ENCODE data around the gene RMP24.
"Not testable (repeated sequence)": the region's sequence is repeated elsewhere in the genome, so short reads cannot be mapped to it uniquely, and the experiment has no call there.

RMP24 gene

DNA sequence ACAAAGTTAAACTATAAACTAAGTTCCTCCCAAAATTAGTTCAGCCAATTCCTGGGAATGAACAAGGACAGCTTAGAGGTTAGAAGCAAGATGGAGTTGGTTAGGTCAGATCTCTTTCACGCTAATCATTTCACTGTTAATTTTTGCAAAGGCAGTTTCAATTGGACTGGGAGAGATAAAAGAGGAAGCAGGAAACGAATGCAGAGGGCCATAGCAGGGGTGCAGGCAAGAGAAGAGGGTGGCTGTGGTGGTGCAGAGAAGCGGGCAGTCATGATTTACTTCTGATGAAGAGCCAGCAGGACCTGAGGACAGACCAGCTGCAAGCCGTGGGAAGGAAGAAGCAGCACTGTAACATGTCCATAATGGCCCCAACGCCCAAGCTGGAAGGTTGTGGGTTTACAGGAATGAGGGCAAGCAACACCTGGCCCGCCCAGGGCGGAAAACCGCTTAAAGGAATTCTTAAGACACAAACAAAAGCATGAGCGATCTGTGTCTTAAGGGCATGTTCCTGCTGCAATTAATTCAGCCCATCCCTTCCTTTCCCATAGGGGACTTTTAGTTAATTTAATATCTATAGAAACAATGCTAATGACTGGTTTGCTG is 4.1 kb upstream of the RMP24 start:
- no peak for FAIRE-seq

DNA sequence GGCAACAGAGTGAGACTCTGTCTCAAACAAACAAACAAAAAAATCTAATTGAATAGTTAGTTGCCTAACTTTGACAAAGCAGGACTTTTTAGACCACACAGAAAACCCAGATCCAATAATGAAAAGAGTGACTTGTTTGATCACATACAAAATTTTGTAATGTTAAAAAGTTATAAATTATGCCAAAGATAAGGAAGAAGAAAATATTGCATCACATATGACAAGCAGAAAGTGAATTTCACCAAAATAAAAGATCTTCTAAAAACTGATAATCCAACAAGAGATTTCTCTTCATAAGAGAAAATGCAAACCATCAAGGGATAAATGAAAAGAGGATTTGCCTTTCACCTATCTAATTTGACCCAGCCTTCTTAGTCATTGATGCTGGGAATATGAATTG is 2.8 kb upstream of the RMP24 start:
- FAIRE-seq, result no peak

DNA sequence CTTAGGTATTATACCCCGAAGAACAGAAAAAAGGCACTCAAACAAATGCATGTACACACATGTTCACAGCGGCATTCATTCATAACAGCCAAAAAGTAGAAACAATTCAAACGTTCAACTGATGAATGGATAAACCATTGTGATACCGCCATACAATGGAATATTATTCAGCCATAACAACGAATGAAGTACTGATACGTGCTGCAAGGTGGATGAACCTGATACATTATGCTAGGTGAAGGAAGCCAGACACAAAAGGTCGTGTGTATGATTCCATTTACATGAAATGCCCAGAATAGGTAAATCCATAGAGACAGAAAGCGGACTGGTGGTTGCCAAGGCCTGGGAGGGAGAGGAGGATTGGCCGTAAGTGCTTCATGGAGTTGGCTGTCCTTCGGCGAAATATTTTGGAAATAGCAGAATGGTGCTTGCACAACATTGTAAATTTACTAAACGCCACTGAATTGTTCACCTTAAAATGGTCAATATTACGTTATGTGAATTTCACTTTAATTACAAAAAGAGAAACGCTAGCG is 750 bp upstream of the RMP24 start:
- no peak for FAIRE-seq

DNA sequence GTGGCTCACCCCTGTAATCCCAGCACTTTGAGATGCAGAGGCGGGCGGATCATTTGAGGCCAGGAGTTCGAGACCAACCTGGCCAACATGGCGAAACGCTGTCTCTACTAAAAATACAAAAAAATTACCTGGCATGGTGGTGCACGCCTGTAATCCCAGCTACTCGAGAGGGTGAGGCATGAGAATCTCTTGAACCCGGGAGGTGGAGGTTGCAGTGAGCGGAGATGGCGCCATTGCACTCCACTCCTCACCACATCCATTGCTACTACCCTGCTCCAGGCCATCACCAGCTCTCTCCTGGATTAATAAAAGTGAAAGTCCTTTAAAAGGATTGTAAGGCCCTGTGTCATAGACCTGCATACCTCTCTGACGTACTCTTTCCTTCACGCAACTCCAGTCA is 1.2 kb downstream of the RMP24 start:
- FAIRE-seq, result no peak

DNA sequence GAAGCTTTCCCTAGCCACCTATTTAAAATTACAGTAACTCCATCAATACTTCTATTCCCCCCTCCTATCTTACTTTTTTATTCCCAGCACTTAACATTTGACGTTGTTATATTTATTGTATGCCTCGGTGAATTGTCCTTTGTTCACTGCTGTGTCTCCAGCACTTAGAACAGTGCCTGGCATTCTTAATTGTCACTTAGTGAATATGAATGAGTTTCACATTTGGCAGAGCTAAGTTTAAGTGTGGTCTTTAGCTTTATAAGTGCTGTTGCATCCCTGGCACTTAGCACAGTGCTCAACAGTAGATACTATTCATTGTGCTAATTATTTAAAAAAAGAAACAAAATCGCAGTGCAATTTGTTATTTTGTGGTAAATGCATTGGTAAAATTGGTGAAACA is 1.7 kb downstream of the RMP24 start:
- no peak for FAIRE-seq

DNA sequence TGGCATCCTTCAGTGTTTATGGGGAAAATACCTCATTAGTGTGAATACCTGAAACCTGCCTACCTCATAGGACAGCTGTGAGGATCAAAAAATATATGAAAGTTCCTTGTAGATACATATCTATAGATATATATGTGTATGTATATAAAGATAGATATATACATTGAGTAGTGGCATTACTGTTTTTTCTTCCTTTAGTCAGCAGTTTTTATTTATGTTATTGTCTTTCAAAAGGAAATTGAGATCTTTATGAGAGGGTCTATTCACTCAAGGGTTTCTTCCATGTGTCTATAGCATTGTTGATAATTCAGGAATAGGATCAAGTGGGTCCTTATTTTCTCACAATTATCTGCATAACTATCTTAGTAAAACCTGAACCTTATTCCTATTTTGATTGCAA is 6.6 kb downstream of the RMP24 start:
- no peak for FAIRE-seq

DNA sequence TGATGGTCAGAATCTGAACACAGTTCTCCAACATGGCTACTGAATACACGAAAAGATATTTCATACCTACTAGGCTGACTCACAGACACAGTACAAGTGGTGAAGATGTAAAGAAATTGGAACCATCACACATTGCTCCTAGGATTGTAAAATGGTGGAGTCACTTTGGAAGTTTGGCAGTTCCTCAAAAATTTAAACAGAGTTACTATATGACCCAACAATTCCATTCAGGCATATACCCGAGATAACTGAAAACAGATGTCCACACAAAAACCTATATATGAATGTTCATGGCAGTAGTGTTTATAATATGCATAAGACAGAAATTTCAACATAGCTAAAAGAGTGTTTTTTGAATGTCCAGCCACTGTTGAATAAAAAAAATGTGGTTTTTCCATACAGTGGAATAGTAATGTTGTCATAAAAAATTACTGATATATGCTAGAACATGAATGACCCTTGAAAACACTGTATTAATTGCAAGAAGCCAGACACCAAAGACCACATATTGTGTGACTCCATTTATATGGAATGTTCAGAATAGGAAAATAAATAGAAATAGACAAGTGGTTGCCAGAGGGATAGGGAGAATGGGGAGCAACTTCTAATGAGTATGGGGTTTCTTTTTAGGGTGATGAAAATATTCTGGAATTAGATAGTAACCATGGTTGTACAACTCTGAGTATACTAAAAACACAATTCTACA is 10.1 kb downstream of the RMP24 start:
- no peak for FAIRE-seq

DNA sequence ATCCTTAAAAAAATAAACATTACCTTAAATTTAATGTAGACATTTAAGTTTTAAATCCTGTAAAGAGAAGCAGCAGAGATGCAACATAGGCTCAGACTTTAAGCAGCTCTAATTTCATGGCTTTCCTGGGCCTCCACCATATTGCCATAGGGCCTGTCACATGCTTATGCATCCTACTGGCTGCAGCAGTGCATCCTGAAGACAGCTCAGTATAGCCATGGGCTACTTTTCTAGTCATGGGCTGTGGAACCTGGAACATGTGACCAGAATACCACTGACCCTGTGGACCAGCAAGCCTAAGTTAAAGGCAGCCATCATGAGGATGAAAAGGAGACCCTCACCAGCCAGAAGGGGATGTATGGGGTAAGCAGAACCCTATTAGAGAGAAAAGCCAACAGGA is 10.7 kb downstream of the RMP24 start:
- no peak for FAIRE-seq

DNA sequence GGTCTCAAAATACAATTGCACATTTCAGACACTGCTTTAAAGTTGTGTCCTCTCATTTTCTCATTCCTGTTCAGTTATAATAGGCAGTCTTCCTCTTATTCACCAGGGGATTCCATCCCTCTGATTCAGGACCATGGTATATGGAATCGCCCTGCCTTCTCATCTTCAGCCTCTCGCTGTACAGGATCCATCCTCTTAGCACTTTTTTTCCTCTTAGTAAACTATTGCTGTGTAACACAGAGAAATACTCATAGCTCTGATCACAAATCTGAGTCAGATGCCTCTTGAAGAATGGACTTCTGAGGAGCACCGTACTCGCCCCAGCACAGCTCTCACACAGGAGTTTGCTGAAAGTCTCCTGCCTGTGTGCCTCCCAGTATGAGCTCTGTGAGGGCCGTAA is 11.3 kb downstream of the RMP24 start:
- no peak for FAIRE-seq

DNA sequence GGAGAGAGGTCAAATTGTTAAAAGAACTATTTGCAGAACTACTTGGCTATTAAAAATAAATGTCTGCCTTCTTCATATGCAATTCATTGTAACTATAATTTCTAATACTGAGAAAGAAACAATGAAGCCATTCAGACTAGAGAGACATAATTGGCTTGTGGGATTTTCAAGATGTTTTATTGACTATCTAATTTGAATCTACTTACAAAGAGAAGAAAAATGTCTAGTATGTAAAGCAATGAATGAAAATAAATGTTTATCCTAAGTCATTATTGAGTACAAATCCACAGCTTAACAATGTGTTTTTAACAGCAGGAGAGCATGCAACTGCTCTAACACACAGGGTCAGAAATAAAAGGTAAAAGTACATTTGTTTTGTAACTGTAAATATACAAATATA is 19.2 kb downstream of the RMP24 start:
- no peak for FAIRE-seq

DNA sequence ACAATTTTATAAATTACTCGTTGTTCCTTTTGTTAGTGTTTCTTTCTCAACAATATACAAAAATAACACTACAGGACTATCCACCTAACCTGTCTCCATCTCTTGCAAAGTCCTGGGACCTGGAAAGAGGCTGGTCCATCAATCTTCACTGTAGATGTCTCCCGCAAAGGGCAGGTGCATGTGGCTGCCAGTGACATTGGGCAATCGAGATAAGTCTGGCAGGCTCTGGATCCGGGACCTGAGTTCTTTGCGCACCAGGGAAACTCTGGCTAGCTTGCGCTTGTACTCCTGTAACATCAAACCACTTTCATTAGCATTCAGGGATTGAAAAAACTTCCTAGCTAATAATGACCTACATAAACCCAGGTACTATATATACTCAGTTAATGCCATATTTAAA is 20.5 kb downstream of the RMP24 start:
- no peak for FAIRE-seq

DNA sequence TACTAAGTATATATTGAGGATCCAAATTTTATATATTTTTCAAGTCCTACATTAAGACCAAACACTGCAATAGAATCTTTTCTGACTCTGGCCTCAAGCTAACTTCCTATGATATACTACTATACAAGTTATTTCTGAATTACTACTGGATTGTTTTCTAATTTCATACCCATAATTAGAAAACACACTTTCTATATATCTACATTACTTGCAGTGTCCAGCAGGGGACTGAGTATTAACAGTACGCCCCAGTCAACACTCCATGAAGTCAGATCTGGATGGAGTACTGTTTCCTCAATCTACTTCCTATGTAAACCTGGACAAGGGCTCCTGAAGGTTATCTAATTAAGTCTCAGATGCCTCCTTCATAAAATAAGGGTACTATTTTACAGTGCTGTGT is 26.5 kb downstream of the RMP24 start:
- FAIRE-seq, result no peak

DNA sequence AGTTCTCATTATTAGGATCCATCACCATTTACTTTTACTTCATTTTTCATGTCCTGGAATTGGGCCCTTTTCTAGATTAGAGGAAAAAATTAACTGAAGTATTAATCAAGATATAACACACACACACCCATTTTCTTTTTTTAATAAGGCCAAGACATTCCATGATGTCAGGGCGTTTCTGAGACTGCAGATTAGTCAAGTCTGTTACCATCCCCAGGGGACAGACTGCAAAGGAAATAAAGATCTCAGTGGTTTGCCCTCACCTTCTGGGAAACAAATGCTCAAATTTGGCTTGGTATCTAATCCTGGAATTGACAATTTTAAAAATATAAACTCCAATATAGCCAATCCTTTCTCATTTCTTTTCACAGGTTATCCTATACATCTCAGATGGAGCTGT is 27.4 kb downstream of the RMP24 start:
- FAIRE-seq, result no peak

DNA sequence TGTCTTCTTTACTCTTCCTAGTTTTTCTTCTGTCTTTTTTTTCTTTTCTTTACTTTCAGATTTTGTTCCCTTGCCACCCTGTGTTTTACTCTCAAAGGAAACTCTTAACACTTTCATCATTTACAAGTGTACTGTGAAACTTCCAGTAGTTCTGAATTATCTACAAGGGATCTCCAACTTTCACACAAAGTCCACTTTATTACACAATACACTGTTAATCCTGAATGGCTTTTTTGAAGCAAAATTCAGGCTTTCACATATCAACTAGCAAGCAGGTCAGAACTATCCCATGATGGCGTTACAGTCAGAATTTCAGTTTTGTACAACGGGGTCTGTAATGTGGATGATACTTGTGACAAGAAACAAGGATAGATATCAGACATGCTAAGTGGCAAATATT is 34.5 kb downstream of the RMP24 start:
- no peak for FAIRE-seq

DNA sequence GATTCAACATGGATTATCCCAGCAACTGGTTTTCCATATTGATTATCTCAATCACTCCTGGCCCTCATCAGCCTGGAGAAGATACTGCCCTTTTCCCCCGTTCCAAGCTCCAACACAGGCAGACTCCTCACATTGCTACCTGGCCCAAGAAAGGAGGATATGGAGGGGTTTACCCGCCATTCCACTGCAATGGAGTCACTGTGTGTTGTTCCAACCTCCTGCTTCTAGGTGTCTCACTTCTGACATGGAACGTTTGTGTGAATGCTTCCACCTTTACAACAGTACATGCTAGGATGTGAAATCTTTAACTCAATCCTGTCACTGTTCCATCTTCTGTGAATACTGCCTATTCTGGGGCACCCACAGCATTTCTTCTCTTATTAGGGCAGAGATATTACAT is 36.7 kb downstream of the RMP24 start:
- no peak for FAIRE-seq

DNA sequence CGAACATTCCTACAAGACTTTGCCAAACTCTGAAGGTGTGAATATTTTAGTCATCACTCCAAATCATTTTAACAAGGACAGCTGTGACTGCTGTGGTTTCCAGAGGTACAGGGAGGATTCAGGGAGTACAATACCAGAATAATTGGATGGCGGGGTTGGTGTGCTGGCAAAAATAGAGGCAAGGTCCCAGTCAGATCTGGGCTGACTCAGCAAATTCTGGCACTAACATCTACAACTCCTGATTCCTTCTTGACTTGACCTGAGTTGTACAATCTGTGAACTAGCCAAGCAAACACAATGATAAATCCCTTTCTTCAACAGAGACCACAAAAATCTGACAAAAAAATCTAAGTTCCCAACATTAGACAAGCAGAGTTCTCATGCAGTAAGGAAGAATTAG is 40.4 kb downstream of the RMP24 start:
- FAIRE-seq, result no peak

DNA sequence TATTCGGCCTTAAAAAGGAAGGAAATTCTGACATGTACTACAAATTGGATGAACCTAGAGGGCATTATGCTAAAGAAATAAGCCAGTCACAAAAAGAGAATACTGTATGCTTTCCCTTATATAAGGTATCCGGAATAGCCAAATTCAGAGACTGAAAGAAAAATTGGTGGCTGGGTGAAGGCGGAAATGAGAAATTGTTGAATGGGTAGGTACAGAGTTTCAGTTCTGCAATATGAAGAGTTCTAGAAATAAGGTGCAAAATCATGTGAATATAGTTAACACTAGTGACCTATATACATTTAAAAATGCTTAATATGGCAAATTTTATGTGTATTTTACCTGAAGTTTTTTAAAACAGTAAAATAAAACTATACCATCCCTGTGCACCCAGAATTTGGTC is 43.1 kb downstream of the RMP24 start:
- FAIRE-seq, result no peak

DNA sequence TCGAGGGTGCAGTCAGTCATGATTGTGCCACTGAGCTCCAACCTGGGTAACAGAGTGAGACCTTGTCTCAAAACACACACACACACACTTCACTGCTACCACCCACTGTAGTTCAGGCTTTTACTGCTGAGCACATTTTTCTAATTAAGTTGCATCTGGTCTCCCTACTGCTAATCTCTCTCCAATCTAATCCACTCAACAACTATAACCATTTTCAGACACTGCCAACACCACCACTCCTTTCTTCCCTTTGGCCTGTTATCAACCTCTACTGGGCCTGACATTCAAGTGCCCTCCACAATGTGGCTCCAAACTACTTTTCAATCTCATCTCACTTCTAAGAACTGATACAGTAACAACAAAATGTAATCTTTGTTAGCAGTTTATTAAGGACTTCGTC is 44.8 kb downstream of the RMP24 start:
- no peak for FAIRE-seq

DNA sequence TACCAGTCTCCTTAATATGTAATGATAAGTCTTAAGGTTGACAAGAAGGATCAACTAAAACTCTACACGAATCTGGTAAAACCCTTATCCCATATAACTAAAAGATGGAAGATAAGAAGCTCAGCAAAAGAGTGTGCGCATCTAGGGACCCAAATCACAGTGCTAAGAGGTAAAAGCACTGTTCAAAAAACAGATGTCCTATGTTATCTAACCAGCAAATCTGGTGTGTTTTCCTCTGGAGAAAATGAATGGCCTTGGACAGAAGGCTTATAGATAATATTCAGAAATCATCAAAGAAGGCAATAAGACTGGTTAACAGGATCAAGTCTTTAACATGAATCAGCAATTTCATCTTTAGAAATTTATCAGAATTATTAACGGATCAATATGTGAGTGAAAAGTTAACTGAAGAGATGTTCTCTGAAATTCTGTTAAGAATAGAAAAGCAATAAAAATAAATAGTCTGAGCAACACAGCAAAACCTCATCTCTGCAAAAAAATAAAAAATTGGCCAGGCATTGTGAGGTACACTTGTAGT is 47.8 kb downstream of the RMP24 start:
- no peak for FAIRE-seq

DNA sequence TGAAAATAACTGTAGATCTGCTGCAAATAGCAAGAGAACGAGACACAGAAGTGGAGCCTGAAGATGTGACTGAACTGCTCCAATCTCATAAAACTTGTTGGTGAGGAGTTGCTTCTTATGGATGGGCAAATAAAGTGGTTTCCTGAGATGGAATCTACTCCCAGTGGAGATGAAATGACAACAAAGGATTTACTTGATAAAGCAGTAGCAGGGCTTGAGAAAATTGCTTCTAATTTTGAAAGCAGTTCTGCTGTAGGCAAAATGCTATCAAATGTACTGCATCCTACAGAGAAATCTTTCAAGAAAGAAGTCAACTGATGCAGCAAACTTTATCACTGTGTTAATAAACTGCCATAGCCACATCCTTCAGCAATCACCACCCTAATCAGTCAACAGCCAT is 50.9 kb downstream of the RMP24 start:
- FAIRE-seq, result no peak

DNA sequence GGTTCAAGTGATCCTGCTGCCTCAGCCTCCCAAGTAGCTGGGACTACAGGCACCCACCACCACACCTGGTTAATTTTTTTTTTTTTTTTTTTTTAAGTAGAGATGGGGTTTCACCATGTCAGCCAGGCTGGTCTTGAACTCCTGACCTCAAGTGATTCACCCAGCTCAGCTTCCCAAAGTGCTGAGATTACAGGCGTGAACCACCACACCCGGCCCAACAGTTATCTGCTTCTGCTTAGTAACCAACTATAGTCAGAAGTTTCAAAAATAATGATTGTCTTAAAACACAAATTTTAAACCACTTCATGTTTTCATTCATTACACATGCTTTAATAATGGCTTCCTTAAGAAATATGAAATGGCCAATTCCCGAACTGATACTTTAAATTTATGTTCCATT is 51.8 kb downstream of the RMP24 start:
- FAIRE-seq, result not testable (repeated sequence)

DNA sequence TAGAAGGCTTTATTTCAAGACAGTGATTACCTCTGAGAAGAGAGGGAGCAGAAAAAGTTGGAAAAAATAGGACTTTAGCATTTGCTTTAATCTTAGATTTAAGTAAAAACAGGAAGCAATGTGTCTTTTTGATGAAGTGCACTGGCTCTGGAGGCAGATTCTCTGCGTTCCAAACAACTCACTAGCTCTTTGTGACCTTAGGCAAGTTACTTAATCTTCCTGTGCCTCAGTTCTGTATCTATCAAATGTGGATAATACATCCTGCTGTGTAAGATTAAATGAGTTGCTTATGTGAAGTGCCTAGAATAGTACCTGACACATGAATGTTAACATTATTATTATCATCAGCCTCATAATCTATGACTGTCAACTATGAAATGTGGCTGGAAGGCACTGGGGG is 52.5 kb downstream of the RMP24 start:
- FAIRE-seq, result no peak

DNA sequence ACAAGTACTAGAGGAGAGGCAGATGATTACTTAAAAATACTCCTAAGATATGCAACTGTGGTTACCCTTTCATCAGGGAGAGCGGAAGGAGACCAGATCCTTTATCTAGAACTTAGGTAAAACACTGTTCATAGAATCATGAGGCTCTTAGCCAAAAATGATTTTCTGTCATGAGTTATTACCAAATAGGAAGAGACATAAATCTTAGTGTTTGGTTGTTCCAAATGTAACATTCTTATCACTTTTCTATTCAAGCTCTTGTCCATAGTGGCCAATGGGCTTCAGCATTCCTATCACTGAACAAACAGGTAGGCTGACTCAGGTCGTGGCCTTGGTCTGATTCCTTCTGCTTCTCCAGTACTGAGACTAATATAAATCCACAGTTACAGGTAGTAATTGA is 56.4 kb downstream of the RMP24 start:
- no peak for FAIRE-seq

Measured in TTC549 (cell line).